DMS 273 (cell line): Measurements from ENCODE around the gene RAB2B.

Experiments used
- DNase-seq: peaks from one replicate; lab custom pipeline; 2025; ENCODE audit not compliant: unreplicated experiment; lab: John Stamatoyannopoulos, UW

The RAB2B gene

GRCh38 chr14:21476925-21477681, at the start of gene RAB2B, which contains the start of gene TOX4:
Gene RAB2B, minus strand, starts transcription at chr14:21476959. Its CDS starts 87 bp downstream, at chr14:21476872.
Gene TOX4, plus strand, starts transcription at chr14:21477195. Its CDS starts 84 bp downstream, at chr14:21477279.
- DNase-seq: peak; percentile 99

- DNase-seq: peak; percentile 93
These were observed 49.4 kb upstream of the RAB2B start, which contains the start of gene SALL2 for GRCh38 chr14:21525962-21526671. Gene SALL2, minus strand, starts transcription at chr14:21526346. Its CDS starts 219 bp downstream, at chr14:21526127.

- DNase-seq: peak; percentile 65
These were observed 48.8 kb upstream of the RAB2B start for GRCh38 chr14:21525571-21525961.

DNA sequence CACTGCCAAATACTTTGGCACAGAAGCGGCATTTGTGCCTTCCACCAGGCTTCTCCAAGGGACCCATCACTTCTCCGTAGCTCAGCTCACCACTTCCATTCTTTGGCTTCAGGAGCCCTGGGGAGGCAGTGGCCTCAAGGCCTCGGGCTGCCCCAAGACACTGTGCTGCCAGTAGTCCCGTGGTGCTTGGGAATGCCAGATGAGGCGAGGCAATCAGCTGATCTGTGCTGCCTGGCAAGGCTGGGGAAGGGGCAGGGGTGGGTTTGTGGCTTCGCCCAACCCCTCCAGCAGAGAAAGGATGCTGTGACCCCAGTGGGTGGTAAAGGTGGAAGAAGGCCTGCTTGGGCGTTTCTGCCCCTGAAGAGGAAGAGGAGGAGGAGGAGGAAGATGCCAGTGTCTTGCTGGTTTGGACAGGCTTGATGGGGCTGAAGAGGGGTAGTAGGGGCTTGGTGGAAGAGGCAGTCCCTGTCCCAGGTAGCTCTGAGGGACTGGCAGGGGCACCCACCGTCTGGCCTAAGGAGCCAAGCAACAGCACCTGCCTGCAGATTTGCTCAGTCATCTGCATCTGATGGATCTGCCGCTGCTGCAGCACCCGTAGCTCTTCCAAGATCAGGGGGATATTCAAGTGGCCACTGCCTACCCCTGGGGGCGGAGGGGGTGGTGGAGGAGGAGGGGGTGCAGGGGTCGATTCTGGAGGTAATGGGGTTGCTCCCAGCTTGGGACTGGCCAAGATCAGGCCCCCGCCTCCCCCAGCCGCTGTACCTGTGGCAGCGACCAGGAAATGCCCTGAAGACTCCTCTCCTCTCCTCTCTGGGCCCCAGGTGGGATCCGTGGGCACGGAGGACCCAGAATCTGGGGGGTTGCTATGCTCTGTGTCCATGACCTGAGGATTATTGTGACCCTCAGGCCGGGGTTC, 48.1 kb upstream of the RAB2B start:
- DNase-seq: no peak

- DNase-seq: no peak
These were observed 46.4 kb upstream of the RAB2B start for GRCh38 chr14:21523203-21523602.

GRCh38 chr14:21521501-21521900, 44.7 kb upstream of the RAB2B start:
- peak; percentile 31 for DNase-seq

GRCh38 chr14:21520767-21521166, 44.0 kb upstream of the RAB2B start:
- DNase-seq: peak; percentile 71

DNA sequence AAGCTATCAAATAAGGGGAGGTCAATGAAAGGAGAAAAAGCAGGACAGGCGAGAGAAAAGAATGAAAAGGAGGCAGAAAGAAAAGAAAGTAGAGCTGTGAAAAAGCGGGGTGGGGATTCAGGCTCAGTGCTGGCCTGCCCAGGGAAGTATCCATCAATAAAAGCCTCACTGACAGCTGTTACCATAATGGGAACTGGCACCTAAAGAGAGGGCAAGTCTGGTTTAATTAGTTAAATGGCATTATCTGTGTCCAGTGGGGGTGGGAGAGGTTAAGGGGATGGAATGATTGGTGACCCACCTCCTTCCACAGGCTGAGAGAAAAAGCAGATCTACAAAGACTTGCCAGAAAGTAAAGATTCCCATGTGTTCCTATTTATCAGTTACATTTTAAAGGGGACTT, 42.0 kb upstream of the RAB2B start:
- peak; percentile 29 for DNase-seq

- no peak for DNase-seq
These were observed 37.6 kb upstream of the RAB2B start for GRCh38 chr14:21514341-21514740.

DNA sequence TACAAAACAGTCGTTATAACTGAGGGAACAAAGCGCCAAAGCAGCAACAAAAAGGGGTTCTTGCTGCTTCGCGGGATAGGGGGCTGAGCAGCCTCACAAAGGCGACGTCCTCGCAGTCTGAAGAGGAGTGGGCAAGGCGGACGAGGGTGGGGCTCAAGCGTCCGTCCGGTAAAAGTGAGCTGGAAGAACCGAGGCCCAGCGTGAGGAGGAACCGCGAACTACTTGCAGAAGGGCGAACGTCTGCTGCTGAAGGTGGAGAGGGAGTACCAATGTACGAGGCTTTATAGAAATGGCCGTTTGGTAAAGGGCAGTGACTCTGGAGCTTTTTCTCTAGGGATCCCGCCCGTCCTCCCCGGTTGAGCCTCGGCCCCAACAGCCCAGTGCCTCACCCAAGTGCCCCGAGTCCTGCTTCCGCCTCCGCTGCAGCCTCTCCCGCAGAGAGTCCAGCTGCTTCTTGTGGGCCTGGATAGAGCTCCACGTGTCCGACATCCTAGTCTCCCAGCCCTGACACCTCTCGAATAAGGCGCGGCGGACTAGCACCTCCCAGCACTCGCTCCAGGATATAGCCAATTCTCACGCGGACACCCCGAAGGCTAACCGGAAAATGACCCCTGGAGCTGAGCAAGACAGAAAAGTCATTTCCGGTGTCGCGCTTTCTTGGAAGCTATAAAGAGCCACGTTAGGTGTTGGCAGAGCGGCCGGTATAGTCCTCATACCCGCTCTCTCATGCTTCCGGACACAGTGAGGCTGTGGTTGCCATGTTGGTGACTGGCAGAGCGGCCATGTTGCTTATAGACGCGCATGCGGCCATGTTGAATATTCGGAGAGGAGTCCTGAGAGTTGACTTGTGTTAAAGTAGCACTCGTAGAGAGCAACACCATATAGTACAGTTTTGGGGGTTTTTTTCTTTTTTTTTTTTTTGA, 34.2 kb upstream of the RAB2B start, which contains the start of gene METTL3:
METTL3 (minus strand) TSS at position 606 of the 923 bp plus-strand sequence; CDS start at position 489, 117 bp downstream.
- DNase-seq: peak; percentile 99

- DNase-seq: no peak
These were observed 32.8 kb upstream of the RAB2B start for GRCh38 chr14:21509432-21510143.

GRCh38 chr14:21506557-21506956, 29.8 kb upstream of the RAB2B start:
- no peak for DNase-seq

- DNase-seq: no peak
These were observed 28.3 kb upstream of the RAB2B start for GRCh38 chr14:21505012-21505553.

DNA sequence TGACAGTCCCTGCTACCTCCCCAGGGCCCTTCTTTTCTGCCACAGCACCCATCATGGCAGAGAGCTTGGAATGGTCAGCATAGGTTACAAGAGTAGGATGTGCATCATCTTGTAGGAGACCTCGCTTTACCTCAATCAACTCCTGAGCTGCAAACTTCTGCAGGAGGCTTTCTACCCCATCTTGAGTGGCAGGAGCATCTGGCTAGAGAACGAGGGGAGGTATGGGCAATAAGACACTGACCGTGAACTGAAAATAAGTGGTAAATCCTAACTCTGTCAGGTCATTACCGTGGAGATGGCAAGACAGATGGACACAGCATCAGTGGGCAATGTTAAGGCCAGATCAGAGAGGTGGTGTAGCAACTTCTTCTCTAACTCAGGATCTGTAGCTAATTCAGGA, 26.6 kb upstream of the RAB2B start:
- DNase-seq: no peak

DNA sequence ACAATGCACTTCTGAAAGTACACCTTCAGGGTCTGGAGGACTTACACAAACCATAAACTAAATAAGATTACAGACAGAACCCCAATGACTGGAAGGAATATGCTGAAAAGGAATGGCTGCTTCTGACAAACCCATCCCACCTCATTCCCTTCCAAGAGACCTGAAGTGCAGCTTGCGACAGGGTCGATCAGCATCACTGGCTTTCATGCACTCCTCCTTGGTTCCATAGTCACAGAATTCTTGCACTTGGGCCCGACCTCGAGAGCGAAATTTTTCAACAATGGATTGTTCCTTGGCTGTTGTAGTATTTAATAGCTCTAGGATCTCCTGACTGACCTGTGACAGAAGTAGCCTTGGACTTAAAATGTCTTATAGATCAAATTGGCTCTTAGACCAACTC, 24.8 kb upstream of the RAB2B start:
- no peak for DNase-seq

DNA sequence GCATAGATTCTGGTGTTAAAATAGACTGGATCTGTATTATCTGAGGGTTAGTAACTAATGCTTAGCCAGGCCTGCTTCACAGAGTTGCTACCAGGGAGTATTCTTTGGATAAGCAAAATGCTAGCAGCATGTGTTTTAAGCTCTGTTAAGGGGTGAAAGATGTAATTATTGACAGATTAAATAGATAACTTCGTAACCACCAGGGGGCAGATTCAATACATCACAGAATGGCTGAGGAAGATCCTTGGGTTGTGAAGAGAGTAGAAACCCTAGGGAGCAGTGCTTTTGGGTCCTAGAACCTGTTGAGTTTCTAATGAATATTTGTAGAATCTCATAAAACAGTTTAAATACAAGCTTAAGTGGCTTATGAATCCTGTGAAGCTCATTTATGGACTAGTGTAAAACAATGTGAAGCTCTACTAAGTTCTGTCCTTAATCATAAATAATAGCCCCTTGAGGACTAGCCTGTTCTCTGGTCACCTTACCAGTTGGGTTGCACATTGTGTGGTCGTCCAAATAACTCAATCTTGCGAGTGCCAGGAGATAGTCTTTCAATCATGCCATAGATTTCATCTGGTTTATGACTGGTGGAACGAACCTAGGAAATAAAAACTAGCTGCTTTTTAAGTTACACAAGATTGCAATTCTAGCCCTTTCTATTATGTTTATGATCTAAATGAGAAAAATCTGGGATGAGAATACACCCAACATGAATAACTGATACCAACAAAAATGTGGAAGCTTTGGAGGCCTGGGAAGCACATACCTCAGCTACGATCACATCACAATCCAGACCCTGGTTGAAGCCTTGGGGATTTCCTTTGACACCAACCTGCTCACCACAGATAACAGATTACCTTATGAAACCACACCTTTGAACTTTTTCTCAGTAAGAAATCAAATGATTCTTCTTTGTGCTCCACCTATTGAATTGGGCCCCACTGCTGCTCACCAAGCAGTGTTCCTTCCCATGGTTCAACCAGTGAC, 22.1 kb upstream of the RAB2B start:
- DNase-seq: peak; percentile 84

DNA sequence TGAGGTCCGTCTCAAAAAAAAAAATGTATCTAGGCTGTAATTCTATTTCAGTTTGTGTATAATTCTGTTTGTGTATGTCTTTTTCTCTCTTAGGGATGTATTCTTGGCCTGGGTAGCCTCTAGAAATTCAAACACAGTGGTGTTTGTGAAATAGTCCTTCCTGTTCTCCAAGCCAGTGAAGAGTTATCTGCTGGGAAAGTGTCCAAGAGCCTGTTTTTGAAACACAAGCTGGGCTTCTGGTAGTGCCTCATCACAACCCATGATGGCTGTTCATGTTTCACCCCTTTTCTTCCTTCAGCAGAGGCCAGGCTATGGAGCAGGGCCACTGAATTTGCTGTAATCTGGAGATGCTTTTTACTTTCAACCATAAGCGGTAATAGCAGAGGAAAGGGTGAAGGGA, 19.7 kb upstream of the RAB2B start:
- no peak for DNase-seq
